ENCODE data around the gene MGAT3.

MGAT3 gene

GRCh38 chr22:39429916-39430575 lies 26.8 kb upstream of the MGAT3 start:
- DNase-seq: no peak

GRCh38 chr22:39430576-39431150 lies 26.1 kb upstream of the MGAT3 start:
- DNase-seq: no peak

- DNase-seq: no peak
Observed at GRCh38 chr22:39431216-39431801, 25.5 kb upstream of the MGAT3 start.

GRCh38 chr22:39431821-39432251 lies 25.0 kb upstream of the MGAT3 start:
- no peak for DNase-seq

- DNase-seq: no peak
Observed at GRCh38 chr22:39432361-39432811, 24.4 kb upstream of the MGAT3 start.

- no peak for DNase-seq
Observed at GRCh38 chr22:39433476-39434242, 23.2 kb upstream of the MGAT3 start.

- no peak for DNase-seq
Observed at GRCh38 chr22:39434243-39434653, 22.6 kb upstream of the MGAT3 start.

GRCh38 chr22:39434721-39435120 lies 22.1 kb upstream of the MGAT3 start:
- DNase-seq: no peak

- DNase-seq: no peak
Observed at GRCh38 chr22:39435616-39436015, 21.2 kb upstream of the MGAT3 start.

GRCh38 chr22:39437791-39438704 lies 18.8 kb upstream of the MGAT3 start:
- no peak for DNase-seq

GRCh38 chr22:39439170-39439569 lies 17.6 kb upstream of the MGAT3 start:
- no peak for DNase-seq

GRCh38 chr22:39443398-39443797 lies 13.4 kb upstream of the MGAT3 start:
- no peak for DNase-seq

- DNase-seq: no peak
Observed at GRCh38 chr22:39444247-39444800, 12.5 kb upstream of the MGAT3 start.

GRCh38 chr22:39444937-39445465 lies 11.8 kb upstream of the MGAT3 start:
- DNase-seq: no peak

- DNase-seq: no peak
Observed at GRCh38 chr22:39445678-39446077, 11.1 kb upstream of the MGAT3 start.

- no peak for DNase-seq
Observed at GRCh38 chr22:39446239-39446721, 10.5 kb upstream of the MGAT3 start.

- no peak for DNase-seq
Observed at GRCh38 chr22:39448205-39449054, 8.4 kb upstream of the MGAT3 start.

- DNase-seq: no peak
Observed at GRCh38 chr22:39449708-39450107, 7.1 kb upstream of the MGAT3 start.

GRCh38 chr22:39450258-39450955 lies 6.4 kb upstream of the MGAT3 start:
- DNase-seq: no peak

GRCh38 chr22:39452740-39453040 lies 4.1 kb upstream of the MGAT3 start:
- no peak for DNase-seq

Measured in CD4-positive, alpha-beta T cell treated with Interleukin-4 for 4 hours (primary cell).